Testis (tissue), 3 donors: ENCODE results near the gene ZNF45. TPM values are rescaled to one million over a fixed set of nuclear protein-coding genes. Genes with fewer than 3 reads are reported as not detected.
"Not testable (repeated sequence)": the region's sequence is repeated elsewhere in the genome, so short reads cannot be mapped to it uniquely, and the experiment has no call there.

Experiments
- DNase-seq: peaks from one replicate; pipeline ENCODE4 v3.0.0-alpha.2; 2019
- H3K27ac ChIP-seq, 2 donors: fragments of 200-600 bp; sonication (generic); one replicate each; pipeline ENCODE4 v1.5.1; 2019
- H3K27me3 ChIP-seq: fragments of 200-600 bp; sonication (generic); one replicate; pipeline ENCODE4 v1.5.1; 2019
- H3K36me3 ChIP-seq: fragments of 200-600 bp; sonication (generic); one replicate; pipeline ENCODE4 v1.5.1; 2017; ENCODE audit warnings: low read depth; ENCODE audit errors: missing control alignments
- H3K4me1 ChIP-seq: fragments of 200-600 bp; sonication (generic); one replicate; pipeline ENCODE4 v1.5.1; 2019
- H3K4me3 ChIP-seq, 2 donors: fragments of 200-600 bp; sonication (generic); one replicate each; pipeline ENCODE4 v1.5.1; 2017 to 2019
- H3K9me3 ChIP-seq: fragments of 200-600 bp; sonication (generic); one replicate; pipeline ENCODE4 v1.5.1; 2017
- CTCF ChIP-seq, 3 experiments: fragments of 450-650 bp in 2 of 3; fragments of 200-600 bp in 1 of 3; sonication (generic) in 1 of 3; IDR thresholded peaks; one replicate each; pipeline ENCODE4 v1.5.1; 2016 to 2019; ENCODE audit warnings: antibody characterized with exemption in 3 of 3, mild to moderate bottlenecking in 2 of 3, moderate library complexity in 1 of 3
- POLR2A ChIP-seq: fragments of 450-650 bp; IDR thresholded peaks from one replicate; pipeline ENCODE4 v1.6.1; 2017; ENCODE audit warnings: antibody characterized with exemption, mild to moderate bottlenecking, moderate library complexity
- WGBS, 2 donors: methylation state at CpG; one replicate each; pipeline ENCODE4 v1.1.5; 2018; 5-methylcytosine and 5-hydroxymethylcytosine counted together
- intact Hi-C: fragments of 100-400 bp; cut with DNase I; formaldehyde crosslinking; loops from one replicate; pipeline ENCODE4 v1.15.1; 2023; ENCODE audit warnings: low total_unique reads
- polyA plus RNA-seq: library from polyadenylated mRNA; stranded (reverse); fragments of 350-450 nt; fragmentation: Illumina TruSeq; extraction: RNeasy Lipid Tissue Mini Kit (QIAGEN cat#74804); gene quantifications from one replicate; pipeline ENCODE4 v1.2.3, GENCODE V29; 2014; ENCODE audit warnings: low read depth, low replicate concordance; ENCODE audit not compliant: insufficient read depth
- total RNA-seq, 2 donors: library from RNA; depleted of rRNA; stranded (reverse); fragments of >200 nt; gene quantifications; one replicate each; pipeline ENCODE4 v1.2.3, GENCODE V29; 2016

Gene ZNF45
- total and polyA plus RNA-seq, 3 donors from 2014 or later = 9.4 to 10.7 (median 10.5) TPM

GRCh38 chr19:43950834-43951645 lies 16.0 kb upstream of the ZNF45 start, which contains the start of gene ZNF221:
Gene ZNF221, plus strand, starts transcription at chr19:43951228. Its CDS starts 11,499 bp downstream, at chr19:43962727.
- H3K4me3 ChIP-seq = peak within 1 kb of the TSS; percentile 66 to 79
- no peaks in the 10 kb centered on the region for H3K4me1 ChIP-seq
- intact Hi-C loops = no loop called here
- peak within 1 kb of the TSS; percentile 68 to 78 for H3K27ac ChIP-seq
- TF ChIP-seq POLR2A (no peak), CTCF (IDR thresholded peaks at IDR 0.05) (peak; percentile 50 to 59 (median 56))
- H3K27me3 ChIP-seq = no peaks in the 10 kb centered on the region
- peak; percentile 96 for DNase-seq
- no peaks in the 10 kb centered on the region for H3K9me3 ChIP-seq
- WGBS, 2 donors = 0% methylated on average over 38 to 40 of the region's 40 CpGs
- H3K36me3 ChIP-seq = no peaks in the 10 kb centered on the region

GRCh38 chr19:43949803-43950202 lies 14.7 kb upstream of the ZNF45 start:
- intact Hi-C loops, H3K36me3 ChIP-seq, H3K27me3 ChIP-seq, H3K9me3 ChIP-seq, DNase-seq, H3K4me3 ChIP-seq, H3K27ac ChIP-seq, H3K4me1 ChIP-seq: not testable (repeated sequence)
- WGBS, 2 donors = 81 to 88% methylated on average over 2 of the region's 2 CpGs

- H3K9me3 ChIP-seq, intact Hi-C loops: not testable (repeated sequence)
These were observed 12.3 kb upstream of the ZNF45 start for GRCh38 chr19:43947412-43947811.

GRCh38 chr19:43941209-43941608 lies 6.1 kb upstream of the ZNF45 start:
- H3K4me3 ChIP-seq = no peak overlapping the region
- no peaks in the 10 kb centered on the region for H3K4me1 ChIP-seq
- intact Hi-C loops = no loop called here
- no peak for DNase-seq
- no peaks in the 10 kb centered on the region for H3K36me3 ChIP-seq
- 69 to 77% methylated on average over 5 of the region's 5 CpGs for WGBS, 2 donors
- TF ChIP-seq CTCF (IDR thresholded peaks at IDR 0.05) = no peak
- no peak for TF ChIP-seq POLR2A
- no peak overlapping the region for H3K27ac ChIP-seq
- no peaks in the 10 kb centered on the region for H3K9me3 ChIP-seq
- H3K27me3 ChIP-seq = no peaks in the 10 kb centered on the region

More at GRCh38 chr19:43947412-43947811, 12.3 kb upstream of the ZNF45 start:
- H3K4me3 ChIP-seq, H3K27me3 ChIP-seq, DNase-seq, H3K4me1 ChIP-seq, H3K27ac ChIP-seq, H3K36me3 ChIP-seq: not testable (repeated sequence)
- WGBS, 2 donors = 0 to 4% methylated on average over 1 of the region's 1 CpG

GRCh38 chr19:43940719-43941118 lies 5.6 kb upstream of the ZNF45 start:
- intact Hi-C loops = no loop called here
- no peak for DNase-seq
- 77 to 85% methylated on average over 4 of the region's 4 CpGs for WGBS, 2 donors

More at GRCh38 chr19:43940719-43941118, 5.6 kb upstream of the ZNF45 start:
- no peak overlapping the region for H3K4me3 ChIP-seq
- no peaks in the 10 kb centered on the region for H3K36me3 ChIP-seq
- no peak overlapping the region for H3K27ac ChIP-seq
- no peak for TF ChIP-seq POLR2A
- no peak for TF ChIP-seq CTCF (IDR thresholded peaks at IDR 0.05)
- no peaks in the 10 kb centered on the region for H3K9me3 ChIP-seq
- no peaks in the 10 kb centered on the region for H3K4me1 ChIP-seq
- H3K27me3 ChIP-seq = no peaks in the 10 kb centered on the region
